HTR-8/SVneo (cell line): ENCODE measurements around the gene CCDC142.

Source experiments
- DNase-seq: peaks from one replicate; pipeline ENCODE4 v3.0.0; 2011; ENCODE audit warnings: low spot score, mixed read lengths; ENCODE audit not compliant: insufficient read length
- FAIRE-seq: peaks from 2 replicates; lab custom pipeline; 2011; peaks lifted over from hg19 to GRCh38; lab: Jason Lieb, UNC

CCDC142 gene

GRCh38 chr2:74425523-74425922 lies 57.3 kb downstream of the CCDC142 start:
- DNase-seq (no peak), FAIRE-seq (no peak)

- no peak for FAIRE-seq
- DNase-seq: no peak
Observed at GRCh38 chr2:74424995-74425406, 57.8 kb downstream of the CCDC142 start.

DNA sequence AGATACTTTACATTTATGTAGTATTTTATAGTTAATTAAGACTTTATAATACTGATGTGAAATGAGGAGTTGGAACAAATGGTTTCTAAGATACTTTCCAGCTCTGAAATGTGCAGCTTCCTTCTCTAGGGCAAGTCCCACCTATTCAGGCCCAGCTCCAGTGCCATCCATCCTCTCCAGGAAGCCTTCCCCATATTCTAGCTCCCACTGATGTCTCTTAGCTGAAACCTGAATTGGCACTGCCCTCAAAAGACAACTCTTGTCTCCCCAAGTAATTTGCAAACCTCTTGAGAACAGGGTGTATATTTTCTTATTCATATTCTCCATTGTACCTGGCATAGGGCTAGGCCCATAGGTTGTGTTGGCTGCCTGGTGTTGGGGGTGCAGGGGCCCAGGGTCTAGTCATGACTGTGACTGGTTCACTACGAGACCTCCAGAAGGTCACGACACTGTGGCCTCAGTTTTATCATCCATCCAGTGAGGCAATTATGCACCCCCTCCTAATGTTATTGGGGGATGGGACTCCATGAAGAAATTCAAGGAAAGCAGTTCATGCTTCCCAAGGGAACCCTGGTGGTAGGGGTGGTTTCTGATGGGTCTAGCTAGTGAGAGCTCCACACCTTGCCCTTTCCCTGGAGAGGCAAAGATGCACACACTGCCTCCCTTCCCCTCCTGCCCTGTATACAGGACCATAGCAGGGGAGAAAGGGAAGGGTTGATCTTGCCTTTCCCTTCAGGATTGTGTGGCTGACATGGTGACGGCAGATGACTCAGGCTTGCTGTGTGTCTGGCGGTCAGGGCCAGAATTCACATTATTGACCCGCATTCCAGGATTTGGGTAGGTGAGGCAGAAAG lies 58.4 kb downstream of the CCDC142 start:
- FAIRE-seq (no peak), DNase-seq (no peak)
